Esophagus squamous epithelium (tissue), 4 donors: Measurements from ENCODE around the gene MISFA.

Source experiments
- POLR2A ChIP-seq, 4 donors: fragments of 450-650 bp; IDR thresholded peaks; one replicate each; pipeline ENCODE4 v1.6.1; 2017; ENCODE audit warnings: antibody characterized with exemption in 4 of 4, mild to moderate bottlenecking in 4 of 4, moderate library complexity in 3 of 4
- TF ChIP-seq, protein P1 (sequence below), 6 experiments: fragments of 450-650 bp in 4 of 6; fragments of 200-600 bp in 2 of 6; sonication (generic) in 2 of 6; IDR thresholded peaks; one replicate each; pipeline ENCODE4 v1.5.1; 2016 to 2019; ENCODE audit warnings: antibody characterized with exemption in 6 of 6, mild to moderate bottlenecking in 4 of 6, moderate library complexity in 4 of 6

GRCh38 chr11:18633256-18634139 lies 33.9 kb downstream of the MISFA start:
- TF ChIP-seq, protein P1, sequence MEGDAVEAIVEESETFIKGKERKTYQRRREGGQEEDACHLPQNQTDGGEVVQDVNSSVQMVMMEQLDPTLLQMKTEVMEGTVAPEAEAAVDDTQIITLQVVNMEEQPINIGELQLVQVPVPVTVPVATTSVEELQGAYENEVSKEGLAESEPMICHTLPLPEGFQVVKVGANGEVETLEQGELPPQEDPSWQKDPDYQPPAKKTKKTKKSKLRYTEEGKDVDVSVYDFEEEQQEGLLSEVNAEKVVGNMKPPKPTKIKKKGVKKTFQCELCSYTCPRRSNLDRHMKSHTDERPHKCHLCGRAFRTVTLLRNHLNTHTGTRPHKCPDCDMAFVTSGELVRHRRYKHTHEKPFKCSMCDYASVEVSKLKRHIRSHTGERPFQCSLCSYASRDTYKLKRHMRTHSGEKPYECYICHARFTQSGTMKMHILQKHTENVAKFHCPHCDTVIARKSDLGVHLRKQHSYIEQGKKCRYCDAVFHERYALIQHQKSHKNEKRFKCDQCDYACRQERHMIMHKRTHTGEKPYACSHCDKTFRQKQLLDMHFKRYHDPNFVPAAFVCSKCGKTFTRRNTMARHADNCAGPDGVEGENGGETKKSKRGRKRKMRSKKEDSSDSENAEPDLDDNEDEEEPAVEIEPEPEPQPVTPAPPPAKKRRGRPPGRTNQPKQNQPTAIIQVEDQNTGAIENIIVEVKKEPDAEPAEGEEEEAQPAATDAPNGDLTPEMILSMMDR (IDR thresholded peaks at IDR 0.05), result no peak
- TF ChIP-seq POLR2A (IDR thresholded peaks at IDR 0.05), result no peak
